ENCODE measurements around the gene RAB11FIP4. TPM values are rescaled to one million over a fixed set of nuclear protein-coding genes. Genes with fewer than 3 reads are reported as not detected.

Gene RAB11FIP4
- total RNA-seq, 2 experiments from 2014 or later, result 38.6 to 41.1 TPM

DNA sequence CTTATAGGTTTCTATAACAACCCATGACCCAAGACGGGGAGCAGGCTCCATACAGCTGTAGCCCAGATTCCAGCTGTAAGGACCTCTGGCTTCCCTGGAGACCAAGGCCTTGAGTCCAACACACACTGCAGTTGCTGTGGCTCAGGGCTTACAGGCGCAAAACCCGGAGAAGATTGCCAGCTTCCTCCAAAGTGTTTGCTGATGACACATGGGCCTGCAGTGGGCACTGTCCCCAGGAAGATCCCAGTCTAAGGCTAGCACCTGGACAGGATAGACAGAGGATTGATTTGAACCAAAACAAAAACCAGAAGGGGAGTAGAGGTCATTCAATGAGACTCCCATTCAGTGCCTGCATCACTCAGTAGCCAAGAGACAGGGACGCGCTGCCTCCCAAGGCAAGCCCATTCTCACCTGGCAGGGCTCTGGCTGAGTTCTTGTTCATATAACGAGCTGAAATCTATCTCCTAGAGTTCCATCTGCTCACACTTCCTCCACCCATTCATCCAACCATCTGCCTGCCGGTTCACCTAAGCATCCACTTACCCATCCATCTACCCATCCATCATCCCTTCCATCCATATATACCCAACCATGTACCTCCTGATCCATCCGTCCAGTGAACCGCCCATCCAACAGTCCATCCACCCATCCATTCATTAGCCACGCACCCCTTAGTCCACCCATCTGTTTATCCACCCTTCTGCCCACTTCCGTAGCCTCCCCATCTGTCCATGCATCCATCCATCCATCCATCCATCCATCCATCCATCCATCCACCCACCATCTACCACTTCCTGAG is 10.2 kb downstream of the RAB11FIP4 start:
- H3K4me3 Mint-ChIP-seq, result no peak overlapping the region
- CTCF ChIA-PET, result interaction anchor here (1.0 to 1.1 kb wide), 2 partner anchors 12 to 36 kb away, joined by 3 to 4 read pairs; no protein-coding TSS in a partner anchor
- H3K9me3 Mint-ChIP-seq, result no peaks in the 10 kb centered on the region
- H3K36me3 Mint-ChIP-seq (ENCODE audit: low read depth), result no peaks in the 10 kb centered on the region
- H3K27ac Mint-ChIP-seq, result no peak overlapping the region
- H3K27me3 Mint-ChIP-seq, result peaks cover 2% of the 10 kb centered on the region
- peaks cover 7% of the 10 kb centered on the region for H3K4me1 Mint-ChIP-seq
- no peak for DNase-seq
- POLR2A ChIA-PET, result no interaction called here

- DNase-seq, result no peak
- ChIA-PET CTCF (no interaction called here), POLR2A (no interaction called here)
- H3K4me3 Mint-ChIP-seq, result no peak overlapping the region
- H3K4me1 Mint-ChIP-seq, result peaks cover 7% of the 10 kb centered on the region
- peaks cover 9% of the 10 kb centered on the region for H3K27me3 Mint-ChIP-seq
- H3K27ac Mint-ChIP-seq, result no peak overlapping the region
- H3K9me3 Mint-ChIP-seq, result no peaks in the 10 kb centered on the region
- no peaks in the 10 kb centered on the region for H3K36me3 Mint-ChIP-seq (ENCODE audit: low read depth)
These were observed 12.8 kb downstream of the RAB11FIP4 start for GRCh38 chr17:31404028-31404949.

GRCh38 chr17:31405890-31406371 is 14.5 kb downstream of the RAB11FIP4 start:
- POLR2A ChIA-PET, result interaction anchor here (0.5 kb wide), 1 partner anchor 87 kb away, joined by 3 read pairs; no protein-coding TSS in a partner anchor
- Mint-ChIP-seq H3K27ac (no peak overlapping the region), H3K4me1 (peaks cover 7% of the 10 kb centered on the region), H3K27me3 (peaks cover 9% of the 10 kb centered on the region), H3K36me3 (ENCODE audit: low read depth) (no peaks in the 10 kb centered on the region), H3K9me3 (no peaks in the 10 kb centered on the region), H3K4me3 (no peak overlapping the region)
- no peak for DNase-seq
- CTCF ChIA-PET, result no interaction called here

DNA sequence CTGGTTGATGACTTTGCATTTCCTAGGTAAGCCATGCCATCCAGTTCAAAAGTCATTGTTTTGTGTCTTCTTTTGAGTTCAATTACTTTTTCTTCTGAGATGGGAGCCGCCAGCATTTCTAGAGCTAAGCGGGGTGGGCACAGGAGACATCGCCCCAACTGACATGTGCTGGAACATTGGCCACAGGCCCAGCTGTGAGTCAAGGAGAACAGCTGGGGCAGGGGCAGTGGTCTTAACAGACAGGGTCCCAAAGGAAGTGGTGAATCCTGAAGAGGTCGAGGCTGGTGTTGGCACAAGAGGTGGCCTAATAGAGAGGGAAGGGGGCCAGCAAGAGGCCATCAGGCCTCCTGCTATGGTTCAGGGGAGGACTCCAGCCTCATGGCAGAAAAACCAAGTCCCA is 17.1 kb downstream of the RAB11FIP4 start:
- DNase-seq, result no peak
- H3K4me1 Mint-ChIP-seq, result peaks cover 7% of the 10 kb centered on the region
- no peak overlapping the region for H3K4me3 Mint-ChIP-seq
- H3K27ac Mint-ChIP-seq, result no peak overlapping the region
- ChIA-PET CTCF (no interaction called here), POLR2A (no interaction called here)
- H3K36me3 Mint-ChIP-seq (ENCODE audit: low read depth), result no peaks in the 10 kb centered on the region
- H3K9me3 Mint-ChIP-seq, result no peaks in the 10 kb centered on the region
- H3K27me3 Mint-ChIP-seq, result peaks cover 9% of the 10 kb centered on the region

DNA sequence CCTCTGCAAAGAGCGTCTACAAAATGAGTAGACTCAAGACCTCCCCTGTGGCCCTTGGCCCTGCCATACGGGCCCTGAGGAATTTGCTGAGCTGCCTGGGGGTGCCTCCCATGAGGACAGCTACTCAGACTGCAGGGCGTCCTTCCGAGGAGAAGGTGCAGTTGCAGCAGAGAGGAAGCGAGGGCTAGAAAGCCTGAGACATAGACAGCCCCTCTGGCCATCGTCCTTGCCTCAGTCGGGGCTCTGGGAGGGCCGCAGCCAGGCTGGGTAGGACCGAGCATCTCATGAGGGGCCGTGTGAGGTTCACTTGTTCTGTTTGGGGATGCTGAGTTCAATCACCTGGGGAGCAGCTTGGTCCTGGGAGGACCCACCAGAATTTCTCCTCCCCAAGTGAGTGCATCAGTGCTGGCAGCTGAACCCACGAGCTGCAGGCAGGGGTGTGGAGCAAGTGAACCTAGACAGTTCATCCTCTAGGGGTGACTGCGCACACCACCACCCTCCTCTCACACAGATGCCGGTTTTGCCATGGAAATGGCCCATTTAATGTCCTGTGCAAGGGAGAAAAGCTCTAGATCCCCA is 20.3 kb downstream of the RAB11FIP4 start:
- POLR2A ChIA-PET, result interaction anchor here (0.6 kb wide), 1 partner anchor 14 kb away, joined by 3 read pairs; no protein-coding TSS in a partner anchor

GRCh38 chr17:31412511-31412910 is 21.0 kb downstream of the RAB11FIP4 start:
- Mint-ChIP-seq H3K4me3 (no peak overlapping the region), H3K27me3 (peaks cover 6% of the 10 kb centered on the region), H3K36me3 (ENCODE audit: low read depth) (no peaks in the 10 kb centered on the region), H3K4me1 (no peaks in the 10 kb centered on the region), H3K9me3 (no peaks in the 10 kb centered on the region), H3K27ac (no peak overlapping the region)
- CTCF ChIA-PET, result interaction anchor here (1.2 kb wide), 1 partner anchor 113 kb away, joined by 3 read pairs; no protein-coding TSS in a partner anchor
- POLR2A ChIA-PET, result no interaction called here
- no peak for DNase-seq

More for the DNA sequence above, 20.3 kb downstream of the RAB11FIP4 start:
- DNase-seq, result no peak
- Mint-ChIP-seq H3K36me3 (ENCODE audit: low read depth) (no peaks in the 10 kb centered on the region), H3K27ac (no peak overlapping the region), H3K4me3 (no peak overlapping the region), H3K9me3 (no peaks in the 10 kb centered on the region), H3K4me1 (no peaks in the 10 kb centered on the region), H3K27me3 (peaks cover 9% of the 10 kb centered on the region)
- CTCF ChIA-PET, result interaction anchor here (0.6 kb wide), 1 partner anchor 100 kb away, joined by 3 read pairs; no protein-coding TSS in a partner anchor

GRCh38 chr17:31413081-31413799 is 21.8 kb downstream of the RAB11FIP4 start:
- Mint-ChIP-seq H3K27me3 (peaks cover 4% of the 10 kb centered on the region), H3K36me3 (ENCODE audit: low read depth) (no peaks in the 10 kb centered on the region), H3K4me1 (no peaks in the 10 kb centered on the region), H3K9me3 (no peaks in the 10 kb centered on the region), H3K27ac (no peak overlapping the region), H3K4me3 (no peak overlapping the region)
- ChIA-PET CTCF (interaction anchor here (1.2 kb wide), 1 partner anchor 113 kb away, joined by 3 read pairs; no protein-coding TSS in a partner anchor), POLR2A (no interaction called here)
- no peak for DNase-seq

GRCh38 chr17:31413874-31414549 is 22.5 kb downstream of the RAB11FIP4 start:
- no peaks in the 10 kb centered on the region for H3K36me3 Mint-ChIP-seq (ENCODE audit: low read depth)
- no peak overlapping the region for H3K4me3 Mint-ChIP-seq
- CTCF ChIA-PET, result no interaction called here
- H3K9me3 Mint-ChIP-seq, result no peaks in the 10 kb centered on the region
- no peak for DNase-seq
- POLR2A ChIA-PET, result no interaction called here
- no peaks in the 10 kb centered on the region for H3K4me1 Mint-ChIP-seq
- H3K27me3 Mint-ChIP-seq, result no peaks in the 10 kb centered on the region
- H3K27ac Mint-ChIP-seq, result no peak overlapping the region

DNA sequence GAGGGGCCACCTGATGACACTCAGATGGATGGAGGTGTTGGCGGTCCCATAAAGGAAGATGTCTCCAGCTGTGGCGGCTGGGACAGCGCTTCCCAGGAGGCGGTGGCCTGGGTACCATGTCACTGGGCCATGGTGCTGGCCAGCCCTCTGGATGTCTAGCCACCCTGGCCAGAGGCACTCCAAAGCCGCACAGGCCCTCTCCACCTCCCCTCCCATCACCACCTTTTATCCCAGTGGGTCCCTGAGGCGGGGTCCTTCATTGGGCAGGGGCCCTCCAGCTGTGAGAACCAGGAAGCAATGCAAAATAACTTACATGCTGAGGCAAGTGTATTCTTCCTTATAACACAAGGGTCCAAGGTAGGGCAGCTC is 23.1 kb downstream of the RAB11FIP4 start:
- Mint-ChIP-seq H3K4me1 (no peaks in the 10 kb centered on the region), H3K27me3 (no peaks in the 10 kb centered on the region), H3K9me3 (no peaks in the 10 kb centered on the region), H3K4me3 (no peak overlapping the region), H3K27ac (no peak overlapping the region), H3K36me3 (ENCODE audit: low read depth) (no peaks in the 10 kb centered on the region)
- DNase-seq, result no peak
- ChIA-PET POLR2A (no interaction called here), CTCF (no interaction called here)

GRCh38 chr17:31415004-31415454 is 23.6 kb downstream of the RAB11FIP4 start:
- POLR2A ChIA-PET, result no interaction called here
- H3K27ac Mint-ChIP-seq, result no peak overlapping the region
- CTCF ChIA-PET, result no interaction called here

GRCh38 chr17:31415640-31416502 is 24.4 kb downstream of the RAB11FIP4 start:
- Mint-ChIP-seq H3K27ac (no peak overlapping the region), H3K4me3 (no peak overlapping the region)
- CTCF ChIA-PET, result interaction anchor here (0.6 kb wide), 1 partner anchor 317 kb away, joined by 4 read pairs; no protein-coding TSS in a partner anchor

More at GRCh38 chr17:31415004-31415454, 23.6 kb downstream of the RAB11FIP4 start:
- DNase-seq, result no peak
- Mint-ChIP-seq H3K9me3 (no peaks in the 10 kb centered on the region), H3K27me3 (no peaks in the 10 kb centered on the region), H3K36me3 (ENCODE audit: low read depth) (no peaks in the 10 kb centered on the region), H3K4me1 (no peaks in the 10 kb centered on the region), H3K4me3 (no peak overlapping the region)

More at GRCh38 chr17:31415640-31416502, 24.4 kb downstream of the RAB11FIP4 start:
- POLR2A ChIA-PET, result no interaction called here
- Mint-ChIP-seq H3K4me1 (no peaks in the 10 kb centered on the region), H3K36me3 (ENCODE audit: low read depth) (no peaks in the 10 kb centered on the region), H3K9me3 (no peaks in the 10 kb centered on the region), H3K27me3 (no peaks in the 10 kb centered on the region)
- DNase-seq, result no peak
